HEK293 (cell line): ENCODE data around the gene PRCD.

Source experiments
- CTCF ChIA-PET: fragments of 350-600 bp; formaldehyde crosslinking; extraction: SDS; loops from one replicate; lab custom pipeline; 2021; ENCODE audit warnings: antibody characterized with exemption; lab: Yijun Ruan, JAX
- POLR2A ChIA-PET: fragments of 300-600 bp; formaldehyde crosslinking; extraction: SDS; loops from one replicate; lab custom pipeline; 2020; ENCODE audit warnings: antibody characterized with exemption, inconsistent platforms; lab: Yijun Ruan, JAX
- H3K27ac ChIP-seq: fragments of 200-500 bp; sonication (Bioruptor generic); 2 replicates; pipeline ENCODE4 v1.5.1; 2014; ENCODE audit warnings: low read depth, low read length, control low read depth, inconsistent platforms; ENCODE audit errors: extremely low read depth
- H3K36me3 ChIP-seq, 2 experiments: fragments of 200-500 bp in 1 of 2; sonication (Bioruptor generic) in 1 of 2; 1 replicate in 1 of 2; 2 replicates in 1 of 2; pipeline ENCODE4 v1.5.1; 2014 to 2017; ENCODE audit warnings: inconsistent platforms in 2 of 2, low read length in 2 of 2; ENCODE audit not compliant: control insufficient read depth in 2 of 2, insufficient read depth in 1 of 2
- H3K4me1 ChIP-seq: fragments of 200-500 bp; sonication (Bioruptor generic); 2 replicates; pipeline ENCODE4 v1.5.1; 2014; ENCODE audit warnings: mild to moderate bottlenecking, low read length, inconsistent platforms; ENCODE audit not compliant: control insufficient read depth, insufficient read depth
- H3K4me3 ChIP-seq: 2 replicates; pipeline ENCODE4 v1.5.1; 2011; ENCODE audit warnings: low read depth, mild to moderate bottlenecking, control low read depth, low read length, moderate library complexity
- H3K9me3 ChIP-seq: fragments of 200-500 bp; sonication (Bioruptor generic); 2 replicates; pipeline ENCODE4 v1.5.1; 2014; ENCODE audit warnings: low read depth, low read length, inconsistent platforms; ENCODE audit not compliant: control insufficient read depth, insufficient read depth
- ATF2 ChIP-seq: fragments of 450-650 bp; formaldehyde crosslinking; IDR thresholded peaks from 2 replicates; pipeline ENCODE4 v1.5.1; 2016; ENCODE audit warnings: missing biosample characterization, missing genetic modification characterization, low read depth
- GLI2 ChIP-seq: fragments of 450-650 bp; formaldehyde crosslinking; IDR thresholded peaks from 2 replicates; pipeline ENCODE4; 2017; ENCODE audit warnings: missing biosample characterization, missing genetic modification characterization, low read depth, borderline replicate concordance
- HOXA7 ChIP-seq: sonication (generic); formaldehyde crosslinking; IDR thresholded peaks from 2 replicates; pipeline ENCODE4 v1.8.1; 2022; ENCODE audit warnings: missing genetic modification reagents, borderline replicate concordance
- KLF16 ChIP-seq: fragments of 450-650 bp; formaldehyde crosslinking; IDR thresholded peaks from 2 replicates; pipeline ENCODE4 v1.5.1; 2017; ENCODE audit warnings: missing biosample characterization, missing genetic modification characterization
- ZBTB26 ChIP-seq: fragments of 450-650 bp; formaldehyde crosslinking; optimal IDR thresholded peaks from 2 replicates; pipeline ENCODE3; 2016; ENCODE audit warnings: missing biosample characterization, mild to moderate bottlenecking, missing genetic modification characterization
- ZFP41 ChIP-seq: fragments of 450-650 bp; formaldehyde crosslinking; IDR thresholded peaks from 2 replicates; pipeline ENCODE4 v1.5.1; 2016; ENCODE audit warnings: missing biosample characterization, missing genetic modification characterization, borderline replicate concordance
- ZNF10 ChIP-seq: fragments of 450-650 bp; formaldehyde crosslinking; IDR thresholded peaks from 2 replicates; pipeline ENCODE4 v1.5.1; 2017; ENCODE audit warnings: missing biosample characterization, missing genetic modification characterization
- ZNF146 ChIP-seq: fragments of 450-650 bp; formaldehyde crosslinking; IDR thresholded peaks from 2 replicates; pipeline ENCODE4 v1.5.1; 2016; ENCODE audit warnings: missing biosample characterization, missing genetic modification characterization
- ZNF16 ChIP-seq: fragments of 450-650 bp; formaldehyde crosslinking; IDR thresholded peaks from 2 replicates; pipeline ENCODE4 v1.5.1; 2016; ENCODE audit warnings: low read depth, missing biosample characterization, missing genetic modification characterization
- ZNF174 ChIP-seq: fragments of 450-650 bp; formaldehyde crosslinking; IDR thresholded peaks from 2 replicates; pipeline ENCODE4 v1.5.0; 2017; ENCODE audit warnings: missing biosample characterization, mild to moderate bottlenecking, missing genetic modification characterization
- ZNF266 ChIP-seq: fragments of 450-650 bp; formaldehyde crosslinking; IDR thresholded peaks from 2 replicates; pipeline ENCODE4 v1.5.1; 2016; ENCODE audit warnings: missing biosample characterization, missing genetic modification characterization, low read depth
- ZNF274 ChIP-seq, 2 experiments: fragments of 200-500 bp in 1 of 2; fragments of 450-650 bp in 1 of 2; sonication (Bioruptor generic) in 1 of 2; formaldehyde crosslinking in 1 of 2; IDR thresholded peaks; 2 replicates each; pipeline versions ENCODE4 v1.5.1 to v1.6.1; 2014 to 2016; ENCODE audit warnings: borderline replicate concordance in 1 of 2, inconsistent platforms in 1 of 2, low read length in 1 of 2, missing biosample characterization in 1 of 2, missing genetic modification characterization in 1 of 2
- ZNF530 ChIP-seq: fragments of 450-650 bp; formaldehyde crosslinking; IDR thresholded peaks from 2 replicates; pipeline ENCODE4 v1.5.1; 2016; ENCODE audit warnings: low read depth, missing biosample characterization, missing genetic modification characterization
- ZNF548 ChIP-seq: fragments of 450-650 bp; formaldehyde crosslinking; IDR thresholded peaks from 2 replicates; pipeline ENCODE4 v1.5.1; 2016; ENCODE audit warnings: missing biosample characterization, missing genetic modification characterization
- ZNF596 ChIP-seq: fragments of 450-650 bp; IDR thresholded peaks from 2 replicates; pipeline ENCODE4 v1.5.0; 2018; ENCODE audit warnings: missing biosample characterization, mild to moderate bottlenecking, missing genetic modification characterization, moderate library complexity
- ZNF707 ChIP-seq: fragments of 450-650 bp; formaldehyde crosslinking; IDR thresholded peaks from 2 replicates; pipeline ENCODE4 v1.5.1; 2016; ENCODE audit warnings: missing biosample characterization, missing genetic modification characterization
- ZNF768 ChIP-seq: fragments of 450-650 bp; formaldehyde crosslinking; IDR thresholded peaks from 2 replicates; pipeline ENCODE4 v1.5.1; 2018; ENCODE audit warnings: missing biosample characterization, mild to moderate bottlenecking, missing genetic modification characterization
- ZNF792 ChIP-seq: fragments of 450-650 bp; formaldehyde crosslinking; IDR thresholded peaks from 2 replicates; pipeline ENCODE4 v1.5.1; 2016; ENCODE audit warnings: missing biosample characterization, missing genetic modification characterization
- ZSCAN16 ChIP-seq: fragments of 450-650 bp; formaldehyde crosslinking; IDR thresholded peaks from 2 replicates; pipeline ENCODE4 v1.5.1; 2016; ENCODE audit warnings: missing biosample characterization, missing genetic modification characterization
- TF ChIP-seq, protein P1 (sequence below): fragments of 450-650 bp; formaldehyde crosslinking; IDR thresholded peaks from 2 replicates; pipeline ENCODE4 v1.5.1; 2016; ENCODE audit warnings: missing biosample characterization, missing genetic modification characterization

Gene PRCD

GRCh38 chr17:76491271-76492122 is 48.3 kb upstream of the PRCD start:
- H3K9me3 ChIP-seq, result no peaks in the 10 kb centered on the region
- TF ChIP-seq ZNF768 (tag by site-specific recombination) (no peak), ZNF274 (IDR thresholded peaks at IDR 0.05; ENCODE audit: low read length) (no peak), ZNF274 (tag by site-specific recombination; IDR thresholded peaks at IDR 0.05; ENCODE audit: borderline replicate concordance) (no peak), ZNF266 (tag by site-specific recombination) (no peak), ZNF146 (no peak), ZFP41 (tag by site-specific recombination) (no peak), ZNF792 (no peak), HOXA7 (CRISPR knock-in tag) (no peak), ZNF16 (tag by site-specific recombination) (no peak), GLI2 (tag by site-specific recombination) (no peak), ZSCAN16 (tag by site-specific recombination) (no peak), KLF16 (tag by site-specific recombination) (no peak), ZBTB26 (no peak), ATF2 (tag by site-specific recombination) (no peak), ZNF548 (tag by site-specific recombination) (no peak), ZNF174 (tag by site-specific recombination) (no peak), ZNF596 (tag by site-specific recombination) (no peak), ZNF10 (tag by site-specific recombination) (no peak), ZNF530 (tag by site-specific recombination) (no peak), ZNF707 (tag by site-specific recombination) (no peak)
- TF ChIP-seq, protein P1, sequence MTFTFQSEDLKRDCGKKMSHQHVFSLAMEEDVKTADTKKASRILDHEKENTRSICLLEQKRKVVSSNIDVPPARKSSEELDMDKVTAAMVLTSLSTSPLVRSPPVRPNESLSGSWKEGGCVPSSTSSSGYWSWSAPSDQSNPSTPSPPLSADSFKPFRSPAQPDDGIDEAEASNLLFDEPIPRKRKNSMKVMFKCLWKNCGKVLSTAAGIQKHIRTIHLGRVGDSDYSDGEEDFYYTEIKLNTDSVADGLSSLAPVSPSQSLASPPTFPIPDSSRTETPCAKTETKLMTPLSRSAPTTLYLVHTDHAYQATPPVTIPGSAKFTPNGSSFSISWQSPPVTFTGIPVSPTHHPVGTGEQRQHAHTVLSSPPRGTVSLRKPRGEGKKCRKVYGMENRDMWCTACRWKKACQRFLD, result no peak
- ChIA-PET CTCF (interaction anchor here (0.6 to 2.6 kb wide), 9 partner anchors 8 to 1344 kb away, joined by 3 to 14 read pairs (median 3); partner anchors contain the start of genes AANAT and UBE2O), POLR2A (no interaction called here)
- no peak overlapping the region for H3K4me3 ChIP-seq
- H3K4me1 ChIP-seq, result peaks cover 4% of the 10 kb centered on the region; the same call in 1 of the 2 replicates
- no peaks in the 10 kb centered on the region for H3K36me3 ChIP-seq
- no peak overlapping the region for H3K27ac ChIP-seq
